Measurements from ENCODE around the gene ZKSCAN2.

- TF ChIP-seq SP1 (IDR thresholded peaks at IDR 0.05) (no peak), FOXK2 (IDR thresholded peaks at IDR 0.05) (no peak), SUZ12 (IDR thresholded peaks at IDR 0.05) (no peak), FOXA1 (IDR thresholded peaks at IDR 0.05) (no peak), NFRKB (IDR thresholded peaks at IDR 0.05) (no peak), FOXM1 (IDR thresholded peaks at IDR 0.05; ENCODE audit: borderline replicate concordance) (no peak), ELF4 (IDR thresholded peaks at IDR 0.05) (no peak), HDGF (IDR thresholded peaks at IDR 0.05; ENCODE audit: borderline replicate concordance) (no peak), BHLHE40 (IDR thresholded peaks at IDR 0.05; ENCODE audit: borderline replicate concordance) (no peak), CTBP1 (IDR thresholded peaks at IDR 0.05; ENCODE audit: borderline replicate concordance) (no peak), ARNT (IDR thresholded peaks at IDR 0.05) (no peak)
Measured at GRCh38 chr16:25187491-25187795, 70.2 kb downstream of the ZKSCAN2 start.

Measured in HEK293T (cell line).